Sigmoid colon (tissue), 7 donors: ENCODE results near the gene GAL. TPM values are rescaled to one million over a fixed set of nuclear protein-coding genes. Genes with fewer than 3 reads are reported as not detected.
"Not testable (repeated sequence)": the region's sequence is repeated elsewhere in the genome, so short reads cannot be mapped to it uniquely, and the experiment has no call there.

ENCODE experiments used
- DNase-seq: peaks from one replicate; pipeline ENCODE4 v3.0.0-alpha.2; 2019
- H3K27ac ChIP-seq, 4 donors: fragments of 200-600 bp; sonication (generic); one replicate each; pipeline ENCODE4 v1.5.1; 2016 to 2019; ENCODE audit warnings: mild to moderate bottlenecking in 1 of 4
- H3K27me3 ChIP-seq, 3 donors: fragments of 200-600 bp; sonication (generic); one replicate each; pipeline ENCODE4 v1.5.1; 2019; ENCODE audit warnings: mild to moderate bottlenecking in 1 of 3
- H3K36me3 ChIP-seq, 4 donors: fragments of 200-600 bp; sonication (generic); one replicate each; pipeline ENCODE4 v1.5.1; 2016 to 2019
- H3K4me1 ChIP-seq, 4 donors: fragments of 200-600 bp; sonication (generic); one replicate each; pipeline ENCODE4 v1.5.1; 2017 to 2019
- H3K4me3 ChIP-seq, 4 donors: fragments of 200-600 bp; sonication (generic); one replicate each; pipeline ENCODE4 v1.5.1; 2017 to 2019; ENCODE audit warnings: mild to moderate bottlenecking in 2 of 4, moderate library complexity in 1 of 4
- H3K9me3 ChIP-seq, 4 donors: fragments of 200-600 bp in 3 of 4; sonication (generic) in 3 of 4; one replicate each; pipeline versions ENCODE4 v1.5.1 to v1.6.1; 2013 to 2019
- CTCF ChIP-seq, 4 experiments: fragments of 450-650 bp in 3 of 4; fragments of 200-600 bp in 1 of 4; IDR thresholded peaks; one replicate each; pipeline ENCODE4 v1.5.1; 2016 to 2019; ENCODE audit warnings: antibody characterized with exemption in 4 of 4, mild to moderate bottlenecking in 3 of 4, moderate library complexity in 2 of 4
- EP300 ChIP-seq, 4 donors: sonication (generic); formaldehyde crosslinking; IDR thresholded peaks; one replicate each; pipeline ENCODE4 v1.6.1; 2017; ENCODE audit warnings: antibody characterized with exemption in 4 of 4
- POLR2A ChIP-seq, 2 donors: fragments of 450-650 bp; IDR thresholded peaks; one replicate each; pipeline ENCODE4 v1.6.1; 2016; ENCODE audit warnings: antibody characterized with exemption in 2 of 2, mild to moderate bottlenecking in 2 of 2, moderate library complexity in 2 of 2
- POLR2AphosphoS5 ChIP-seq, 4 donors: sonication (generic); formaldehyde crosslinking; IDR thresholded peaks; one replicate each; pipeline ENCODE4 v1.6.1; 2017; ENCODE audit warnings: antibody characterized with exemption in 4 of 4
- WGBS, 2 donors: extraction: QIAGEN DNeasy Blood & Tissue Kit; methylation state at CpG; one replicate each; pipeline ENCODE4 v1.1.7; 2013; 5-methylcytosine and 5-hydroxymethylcytosine counted together
- intact Hi-C: fragments of 100-400 bp; cut with DNase I; formaldehyde crosslinking; loops from one replicate; pipeline ENCODE4 v1.15.1; 2023
- polyA plus RNA-seq, 3 donors: library from polyadenylated mRNA; stranded (reverse); fragments of 200-250 nt; gene quantifications; one replicate each; pipeline ENCODE4 v1.2.3, GENCODE V29; 2013
- total RNA-seq, 4 donors: library from RNA; depleted of rRNA; stranded (reverse); fragments of >200 nt; gene quantifications; one replicate each; pipeline ENCODE4 v1.1.0, GENCODE V29; 2016
- donor health status: healthy with polysubstance abuse.
- donor health status: Bipolar disorder and iron deficiency.
- donor health status: healthy.

The GAL gene
- 10 to 100 TPM in 3 of 4 donors, 1 to 10 TPM in 1; 4.1 to 11.8 (median 11.4) TPM for total RNA-seq
- polyA plus RNA-seq: 10 to 100 TPM in 1 of 3 donors, not detected in 2; 12.9 TPM

- peak within 1 kb of the TSS in 3 of 4 donors; percentile 32 to 45 (median 43) for H3K4me3 ChIP-seq
- no peaks in the 10 kb centered on the region for H3K36me3 ChIP-seq
- no peak within 1 kb of the TSS for H3K27ac ChIP-seq
- TF ChIP-seq CTCF (IDR thresholded peaks at IDR 0.05) (no peak), POLR2AphosphoS5 (IDR thresholded peaks at IDR 0.05) (no peak), EP300 (IDR thresholded peaks at IDR 0.05) (no peak), POLR2A (IDR thresholded peaks at IDR 0.05) (no peak)
- 4 to 6% methylated on average over 113 of the region's 113 CpGs for WGBS, 2 donors
- peaks cover 0 to 14% (median 13%) of the 10 kb centered on the region in 4 donors for H3K4me1 ChIP-seq
- H3K27me3 ChIP-seq: peaks cover 26 to 68% (median 36%) of the 10 kb centered on the region in 3 donors
- peak; percentile 56 for DNase-seq
- intact Hi-C loops: no loop called here
- no peaks in the 10 kb centered on the region for H3K9me3 ChIP-seq
Observed at GRCh38 chr11:68684385-68685356, at the start of gene GAL. TSS of gene GAL (plus strand) at chr11:68684544. CDS start at chr11:68684924, 380 bp downstream.

GRCh38 chr11:68634606-68635005 lies 49.7 kb upstream of the GAL start:
- intact Hi-C loops, H3K9me3 ChIP-seq, H3K4me3 ChIP-seq, H3K4me1 ChIP-seq, H3K27me3 ChIP-seq, H3K36me3 ChIP-seq, DNase-seq, H3K27ac ChIP-seq: not testable (repeated sequence)
- 60 to 71% methylated on average over 7 of the region's 7 CpGs for WGBS, 2 donors

- DNase-seq, H3K27ac ChIP-seq, intact Hi-C loops, H3K9me3 ChIP-seq, H3K27me3 ChIP-seq, H3K4me1 ChIP-seq, H3K4me3 ChIP-seq, H3K36me3 ChIP-seq: not testable (repeated sequence)
- 71 to 80% methylated on average over 6 of the region's 7 CpGs for WGBS, 2 donors
Observed at GRCh38 chr11:68635172-68635571, 49.2 kb upstream of the GAL start.

- intact Hi-C loops, H3K36me3 ChIP-seq, H3K27me3 ChIP-seq, H3K4me1 ChIP-seq, H3K4me3 ChIP-seq, H3K9me3 ChIP-seq, H3K27ac ChIP-seq, DNase-seq: not testable (repeated sequence)
- 85 to 86% methylated on average over 10 of the region's 10 CpGs for WGBS, 2 donors
Observed at GRCh38 chr11:68635883-68636282, 48.5 kb upstream of the GAL start.

- H3K27ac ChIP-seq, DNase-seq, H3K9me3 ChIP-seq, H3K4me3 ChIP-seq, H3K4me1 ChIP-seq, intact Hi-C loops, H3K36me3 ChIP-seq: not testable (repeated sequence)
- WGBS, 2 donors: 41 to 63% methylated on average over 3 of the region's 3 CpGs
- H3K27me3 ChIP-seq: peaks cover 0 to 24% (median 0%) of the 10 kb centered on the region in 3 donors
Observed at GRCh38 chr11:68639322-68639721, 45.0 kb upstream of the GAL start.

- intact Hi-C loops: no loop called here
- no peaks in the 10 kb centered on the region for H3K36me3 ChIP-seq
- TF ChIP-seq CTCF (IDR thresholded peaks at IDR 0.05) (no peak), POLR2A (IDR thresholded peaks at IDR 0.05) (no peak), EP300 (IDR thresholded peaks at IDR 0.05) (no peak), POLR2AphosphoS5 (IDR thresholded peaks at IDR 0.05) (no peak)
- no peak overlapping the region for H3K4me3 ChIP-seq
- H3K27ac ChIP-seq: no peak overlapping the region
- peaks cover 0 to 8% (median under 1%) of the 10 kb centered on the region in 4 donors for H3K9me3 ChIP-seq
- no peaks in the 10 kb centered on the region for H3K4me1 ChIP-seq
- DNase-seq: no peak
- H3K27me3 ChIP-seq: peaks cover 0 to 24% (median 0%) of the 10 kb centered on the region in 3 donors
- WGBS, 2 donors: 85 to 88% methylated on average over 15 of the region's 15 CpGs
Observed at GRCh38 chr11:68641880-68642279, 42.5 kb upstream of the GAL start.
